ENCODE results near the gene SORCS2. TPM values are rescaled to one million over a fixed set of nuclear protein-coding genes. Genes with fewer than 3 reads are reported as not detected.

SORCS2 gene
- total RNA-seq, 4 donors from 2014 or later = 2.0 to 7.4 (median 3.6) TPM

GRCh38 chr4:7313347-7313811 is 121.0 kb downstream of the SORCS2 start:
- H3K36me3 ChIP-seq = peaks cover 0 to 4% of the 10 kb centered on the region in 2 donors
- peak; percentile 40 for ATAC-seq
- TF ChIP-seq POLR2A (IDR thresholded peaks at IDR 0.05) (no peak), CTCF (IDR thresholded peaks at IDR 0.05) (no peak), POLR2AphosphoS5 (IDR thresholded peaks at IDR 0.05) (peak; percentile 13), EP300 (IDR thresholded peaks at IDR 0.05) (no peak)
- WGBS, 2 donors (ENCODE audit: low coverage in 1 of 2) = 60 to 65% methylated on average over 2 to 9 of the region's 14 CpGs
- peak overlapping the region in 2 of 4 donors; percentile 51 to 53 for H3K27ac ChIP-seq
- no peak overlapping the region for H3K4me3 ChIP-seq
- peaks cover 0 to 14% (median 0%) of the 10 kb centered on the region in 3 donors for H3K4me1 ChIP-seq
- H3K27me3 ChIP-seq = no peaks in the 10 kb centered on the region
- H3K9me3 ChIP-seq = peaks cover 0 to 5% (median 0%) of the 10 kb centered on the region in 3 donors

- Histone ChIP-seq H3K27ac (peak overlapping the region in 2 of 4 donors; percentile 51 to 53), H3K36me3 (peaks cover 0 to 8% of the 10 kb centered on the region in 2 donors), H3K4me1 (peaks cover 0 to 14% (median 0%) of the 10 kb centered on the region in 3 donors), H3K27me3 (no peaks in the 10 kb centered on the region), H3K4me3 (no peak overlapping the region), H3K9me3 (peaks cover 0 to 11% (median 0%) of the 10 kb centered on the region in 3 donors)
- ATAC-seq = no peak
- TF ChIP-seq POLR2A (IDR thresholded peaks at IDR 0.05) (no peak), EP300 (IDR thresholded peaks at IDR 0.05) (no peak), CTCF (IDR thresholded peaks at IDR 0.05) (no peak), POLR2AphosphoS5 (IDR thresholded peaks at IDR 0.05) (no peak)
- WGBS, 2 donors (ENCODE audit: low coverage in 1 of 2) = 86% methylated on average over 11 of the region's 11 CpGs; no CpG with 5 or more reads in 1 of the 2 donors
Observed at GRCh38 chr4:7313991-7314390, 121.7 kb downstream of the SORCS2 start.

- TF ChIP-seq POLR2AphosphoS5 (IDR thresholded peaks at IDR 0.05) = no peak
- no peak for TF ChIP-seq POLR2A (IDR thresholded peaks at IDR 0.05)
- no peak for TF ChIP-seq EP300 (IDR thresholded peaks at IDR 0.05)
- no peak for TF ChIP-seq CTCF (IDR thresholded peaks at IDR 0.05)
- 70% methylated on average over 3 of the region's 4 CpGs; no CpG with 5 or more reads in 1 of the 2 donors for WGBS, 2 donors (ENCODE audit: low coverage in 1 of 2)
- no peak overlapping the region for H3K4me3 ChIP-seq
- peaks cover 0 to 8% of the 10 kb centered on the region in 2 donors for H3K36me3 ChIP-seq
- H3K27me3 ChIP-seq = no peaks in the 10 kb centered on the region
- H3K4me1 ChIP-seq = peaks cover 0 to 11% (median 0%) of the 10 kb centered on the region in 3 donors
- ATAC-seq = no peak
- no peak overlapping the region for H3K27ac ChIP-seq
- H3K9me3 ChIP-seq = peaks cover 0 to 23% (median 0%) of the 10 kb centered on the region in 3 donors
Observed at GRCh38 chr4:7315286-7315685, 122.9 kb downstream of the SORCS2 start.

DNA sequence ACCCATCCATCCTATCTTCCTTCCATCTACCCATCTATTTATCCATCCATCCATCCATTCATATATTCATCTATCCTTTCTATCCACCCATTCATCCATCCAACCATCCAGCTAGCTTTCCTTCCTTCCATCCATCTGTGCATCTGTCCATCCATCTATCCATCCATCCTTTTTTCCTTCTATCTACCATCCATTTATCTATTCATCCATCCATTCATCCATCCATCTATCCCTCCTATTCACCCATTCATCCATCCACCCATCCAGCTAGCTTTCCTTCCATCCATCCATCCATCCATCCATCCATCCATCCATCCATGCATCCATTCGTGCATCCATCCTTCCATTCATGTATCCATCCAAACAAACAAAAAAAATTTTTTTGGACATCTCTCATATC is 123.6 kb downstream of the SORCS2 start:
- no peak overlapping the region for H3K27ac ChIP-seq
- no peak for TF ChIP-seq CTCF (IDR thresholded peaks at IDR 0.05)
- peaks cover 0 to 8% of the 10 kb centered on the region in 2 donors for H3K36me3 ChIP-seq
- H3K27me3 ChIP-seq = no peaks in the 10 kb centered on the region
- H3K9me3 ChIP-seq = peaks cover 0 to 23% (median 0%) of the 10 kb centered on the region in 3 donors
- WGBS, 2 donors (ENCODE audit: low coverage in 1 of 2) = 56 to 88% methylated on average over 1 of the region's 1 CpG
- no peak for ATAC-seq
- peaks cover 0 to 11% (median 0%) of the 10 kb centered on the region in 3 donors for H3K4me1 ChIP-seq
- H3K4me3 ChIP-seq = no peak overlapping the region

DNA sequence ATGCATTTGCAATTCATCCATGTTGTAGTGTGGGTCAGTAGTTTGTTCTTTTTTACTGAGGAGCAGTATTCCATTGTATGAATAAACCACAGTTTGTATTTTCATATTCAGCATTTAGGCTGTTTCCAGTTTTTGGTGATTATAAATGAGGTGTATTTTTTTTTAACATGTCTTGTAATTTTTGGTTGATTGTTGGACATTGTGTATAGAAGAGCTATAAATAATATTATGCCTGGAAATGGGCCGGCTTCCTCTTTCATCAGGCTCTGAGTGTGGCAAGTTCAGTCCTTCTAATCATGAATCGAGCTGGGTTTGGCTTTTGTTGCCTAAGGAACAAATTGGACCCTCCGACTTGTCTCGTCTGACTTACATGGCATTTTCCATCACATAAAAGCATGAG is 126.7 kb downstream of the SORCS2 start:
- WGBS, 2 donors (ENCODE audit: low coverage in 1 of 2) = 0 to 68% methylated on average over 2 to 4 of the region's 4 CpGs
- H3K27ac ChIP-seq = no peak overlapping the region
- peaks cover 0 to 23% (median 0%) of the 10 kb centered on the region in 3 donors for H3K9me3 ChIP-seq
- no peak for ATAC-seq
- TF ChIP-seq POLR2A (IDR thresholded peaks at IDR 0.05) = no peak
- TF ChIP-seq CTCF (IDR thresholded peaks at IDR 0.05) = no peak
- no peak for TF ChIP-seq POLR2AphosphoS5 (IDR thresholded peaks at IDR 0.05)
- no peak for TF ChIP-seq EP300 (IDR thresholded peaks at IDR 0.05)
- H3K36me3 ChIP-seq = peaks cover 0 to 8% of the 10 kb centered on the region in 2 donors
- no peaks in the 10 kb centered on the region for H3K27me3 ChIP-seq
- no peak overlapping the region for H3K4me3 ChIP-seq
- H3K4me1 ChIP-seq = peaks cover 0 to 7% (median 0%) of the 10 kb centered on the region in 3 donors
